Natural killer cell (primary cell): ENCODE results near the gene FAR2. TPM values are rescaled to one million over a fixed set of nuclear protein-coding genes. Genes with fewer than 3 reads are reported as not detected.

Source experiments
- ATAC-seq, 3 donors: fragments of 150-1000 bp in 2 of 3; fragments of 200-7000 bp in 1 of 3; cut with Tn5 transposase; 1 replicate in 1 of 3; 2 replicates in 2 of 3; pipeline ENCODE4 v1.10.0; 2021; ENCODE audit warnings: mild to moderate bottlenecking in 2 of 3, moderate library complexity in 2 of 3
- DNase-seq, 2 donors: peaks; one replicate each; pipeline versions ENCODE4 v3.0.0 to v3.0.0-alpha.2; 2013 to 2021; ENCODE audit warnings: mixed read lengths in 1 of 2
- H3K27ac ChIP-seq: one replicate; pipeline ENCODE4 v1.5.1; 2013; ENCODE audit warnings: mild to moderate bottlenecking, low read length
- H3K27me3 ChIP-seq: one replicate; pipeline ENCODE4 v1.6.1; 2013; ENCODE audit warnings: low read length; ENCODE audit not compliant: control insufficient read depth, insufficient read depth
- H3K36me3 ChIP-seq: one replicate; pipeline ENCODE4 v1.6.1; 2013; ENCODE audit warnings: low read length; ENCODE audit not compliant: control insufficient read depth, insufficient read depth
- H3K4me1 ChIP-seq: one replicate; pipeline ENCODE4 v1.6.1; 2013; ENCODE audit warnings: low read length; ENCODE audit not compliant: control insufficient read depth, insufficient read depth
- H3K4me3 ChIP-seq: one replicate; pipeline ENCODE4 v1.5.1; 2013; ENCODE audit warnings: low read length
- H3K9me3 ChIP-seq: one replicate; pipeline ENCODE4 v1.6.1; 2013; ENCODE audit warnings: low read length; ENCODE audit not compliant: control insufficient read depth, insufficient read depth
- H3K27ac Mint-ChIP-seq, 2 donors: one replicate each; pipeline ENCODE4 v1.8.0; 2022; ENCODE audit warnings: mild to moderate bottlenecking in 2 of 2, mixed read lengths in 2 of 2, moderate library complexity in 1 of 2
- H3K27me3 Mint-ChIP-seq, 2 donors: one replicate each; pipeline ENCODE4 v1.8.0; 2022; ENCODE audit warnings: low read depth in 2 of 2, mixed read lengths in 2 of 2
- H3K36me3 Mint-ChIP-seq: one replicate; pipeline ENCODE4 v1.8.0; 2022; ENCODE audit warnings: mixed read lengths
- H3K4me1 Mint-ChIP-seq, 2 donors: one replicate each; pipeline ENCODE4 v1.8.0; 2022; ENCODE audit warnings: mixed read lengths in 2 of 2
- H3K4me3 Mint-ChIP-seq: one replicate; pipeline ENCODE4 v1.8.0; 2022; ENCODE audit warnings: mild to moderate bottlenecking, moderate library complexity, mixed read lengths
- H3K9me3 Mint-ChIP-seq, 2 donors: one replicate each; pipeline ENCODE4 v1.8.0; 2022; ENCODE audit warnings: mixed read lengths in 2 of 2
- WGBS: methylation state at CpG from one replicate; pipeline ENCODE4 v1.1.7; 2013; ENCODE audit warnings: missing lambda C conversion rate; ENCODE audit not compliant: insufficient coverage; 5-methylcytosine and 5-hydroxymethylcytosine counted together
- intact Hi-C: fragments of 100-400 bp; cut with micrococcal nuclease; formaldehyde crosslinking; loops from one replicate; pipeline ENCODE4 v1.14.2; 2022
- total RNA-seq, 4 donors: library from RNA; stranded (reverse); fragments of 120-200 nt in 1 of 4; gene quantifications; one replicate each; pipeline versions ENCODE4 v1.2.3 to v1.2.4, GENCODE V29; 2013 to 2022
- TF ChIP-seq, protein P1 (sequence below): fragments of 200-600 bp; IDR thresholded peaks from one replicate; pipeline ENCODE4 v1.8.0; 2022; ENCODE audit warnings: antibody characterized with exemption

FAR2 gene
- total RNA-seq, 3 donors from 2014 or later (not counting 1 experiment from before 2014, with no cell fraction given) = 1.5 to 3.5 (median 1.7) TPM

DNA sequence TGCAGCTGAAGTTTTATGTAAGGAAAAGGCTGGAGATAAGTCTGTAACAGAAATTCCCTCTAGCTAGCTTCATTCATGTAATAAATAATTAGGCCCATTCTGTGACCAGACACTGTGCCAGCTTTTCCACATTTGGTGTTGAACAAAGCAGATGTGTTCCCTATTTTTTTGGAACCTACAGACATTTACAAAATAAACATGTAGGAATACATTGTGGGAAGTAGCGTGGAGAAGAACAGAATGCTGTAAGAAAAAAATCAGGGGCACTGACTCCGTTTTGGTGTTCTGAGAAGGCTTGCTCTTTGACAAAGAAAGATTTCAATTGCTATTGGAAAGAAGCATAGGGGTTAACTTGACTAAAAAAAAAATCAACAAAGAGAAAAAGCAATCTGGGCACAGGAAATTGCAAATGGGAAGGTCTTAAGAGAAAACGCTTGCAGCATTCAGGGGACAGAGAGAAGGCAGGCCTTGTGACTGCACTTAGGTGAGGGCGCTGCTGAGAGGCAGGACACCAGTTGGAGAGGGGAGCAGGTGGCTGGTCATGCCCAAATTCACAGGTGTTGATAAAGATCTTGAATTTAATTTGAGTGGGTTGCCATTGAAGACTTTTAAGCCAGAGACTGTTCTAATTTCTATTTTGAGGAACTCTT is 4.0 kb downstream of the FAR2 start:
- Mint-ChIP-seq H3K27me3 (peaks cover 0 to 5% of the 10 kb centered on the region in 2 donors), H3K27ac (no peak overlapping the region), H3K9me3 (no peaks in the 10 kb centered on the region), H3K4me3 (no peak overlapping the region), H3K36me3 (no peaks in the 10 kb centered on the region), H3K4me1 (peaks cover 12 to 17% of the 10 kb centered on the region in 2 donors)
- Histone ChIP-seq H3K27me3 (no peaks in the 10 kb centered on the region), H3K4me3 (no peak overlapping the region), H3K9me3 (no peaks in the 10 kb centered on the region), H3K4me1 (peaks cover 18% of the 10 kb centered on the region), H3K36me3 (no peaks in the 10 kb centered on the region), H3K27ac (no peak overlapping the region)
- ATAC-seq = no peak
- no peak for DNase-seq
- intact Hi-C loops = no loop called here
- TF ChIP-seq, protein P1, sequence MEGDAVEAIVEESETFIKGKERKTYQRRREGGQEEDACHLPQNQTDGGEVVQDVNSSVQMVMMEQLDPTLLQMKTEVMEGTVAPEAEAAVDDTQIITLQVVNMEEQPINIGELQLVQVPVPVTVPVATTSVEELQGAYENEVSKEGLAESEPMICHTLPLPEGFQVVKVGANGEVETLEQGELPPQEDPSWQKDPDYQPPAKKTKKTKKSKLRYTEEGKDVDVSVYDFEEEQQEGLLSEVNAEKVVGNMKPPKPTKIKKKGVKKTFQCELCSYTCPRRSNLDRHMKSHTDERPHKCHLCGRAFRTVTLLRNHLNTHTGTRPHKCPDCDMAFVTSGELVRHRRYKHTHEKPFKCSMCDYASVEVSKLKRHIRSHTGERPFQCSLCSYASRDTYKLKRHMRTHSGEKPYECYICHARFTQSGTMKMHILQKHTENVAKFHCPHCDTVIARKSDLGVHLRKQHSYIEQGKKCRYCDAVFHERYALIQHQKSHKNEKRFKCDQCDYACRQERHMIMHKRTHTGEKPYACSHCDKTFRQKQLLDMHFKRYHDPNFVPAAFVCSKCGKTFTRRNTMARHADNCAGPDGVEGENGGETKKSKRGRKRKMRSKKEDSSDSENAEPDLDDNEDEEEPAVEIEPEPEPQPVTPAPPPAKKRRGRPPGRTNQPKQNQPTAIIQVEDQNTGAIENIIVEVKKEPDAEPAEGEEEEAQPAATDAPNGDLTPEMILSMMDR = no peak
- 73% methylated on average over 4 of the region's 4 CpGs for WGBS

DNA sequence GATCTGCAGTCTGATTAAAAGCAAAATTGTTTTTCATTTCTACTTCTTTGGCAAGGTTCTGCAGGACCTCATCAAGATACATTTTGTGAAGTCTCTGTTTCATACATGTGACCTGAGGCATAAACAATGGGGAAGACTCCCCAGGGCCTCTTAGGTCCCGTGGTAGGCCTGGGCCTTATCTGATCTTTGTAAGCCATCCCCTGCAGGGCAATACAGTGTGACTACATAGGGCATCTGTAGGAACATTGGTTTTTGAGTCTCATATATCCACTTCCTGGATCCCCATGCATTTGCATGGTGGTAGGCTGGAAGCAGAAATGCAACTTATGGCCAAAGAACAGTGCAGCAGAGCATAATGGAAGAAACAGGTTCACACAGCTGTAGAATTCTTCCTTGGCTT is 6.0 kb downstream of the FAR2 start:
- Mint-ChIP-seq H3K27ac (no peak overlapping the region), H3K4me1 (peaks cover 6 to 11% of the 10 kb centered on the region in 2 donors)
- peaks cover under 1% of the 10 kb centered on the region for H3K4me1 ChIP-seq

DNA sequence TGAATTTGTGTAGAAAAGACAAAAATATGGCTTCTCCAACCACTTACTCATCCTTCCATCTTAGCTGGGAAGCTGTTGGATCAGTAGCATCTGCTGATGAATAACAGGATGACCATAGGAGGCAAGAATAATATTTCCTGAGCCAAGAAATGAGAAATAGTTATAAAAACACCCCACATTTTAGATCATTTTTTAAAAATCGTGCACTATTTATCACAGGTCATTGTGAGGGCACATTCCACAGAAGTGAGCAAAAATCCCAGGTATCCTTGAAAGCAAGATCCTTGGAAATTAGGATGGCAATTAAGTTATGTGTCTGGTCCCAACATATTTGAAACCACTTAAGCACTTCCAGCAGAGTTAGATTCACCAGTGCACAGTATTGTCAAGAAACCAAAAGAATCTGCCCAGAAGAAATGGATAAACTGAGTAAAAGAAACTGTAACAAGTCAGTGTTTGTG is 8.4 kb downstream of the FAR2 start:
- TF ChIP-seq, protein P1 = no peak
- DNase-seq = no peak
- intact Hi-C loops = no loop called here
- Histone ChIP-seq H3K27me3 (no peaks in the 10 kb centered on the region), H3K4me3 (no peak overlapping the region), H3K4me1 (no peaks in the 10 kb centered on the region), H3K9me3 (no peaks in the 10 kb centered on the region), H3K27ac (no peak overlapping the region), H3K36me3 (no peaks in the 10 kb centered on the region)
- H3K4me1 Mint-ChIP-seq = peaks cover 13 to 15% of the 10 kb centered on the region in 2 donors
- no peak for ATAC-seq
- no peak overlapping the region for H3K4me3 Mint-ChIP-seq
- no peaks in the 10 kb centered on the region for H3K36me3 Mint-ChIP-seq
- H3K27ac Mint-ChIP-seq = no peak overlapping the region
- no peaks in the 10 kb centered on the region for H3K9me3 Mint-ChIP-seq
- peaks cover 0 to 6% of the 10 kb centered on the region in 2 donors for H3K27me3 Mint-ChIP-seq
- 60% methylated on average over 1 of the region's 1 CpG for WGBS

More for the DNA sequence above, 6.0 kb downstream of the FAR2 start:
- no peak overlapping the region for H3K27ac ChIP-seq
- H3K36me3 ChIP-seq = no peaks in the 10 kb centered on the region
- no peaks in the 10 kb centered on the region for H3K36me3 Mint-ChIP-seq
- H3K9me3 Mint-ChIP-seq = no peaks in the 10 kb centered on the region
- WGBS = 60% methylated on average over 1 of the region's 1 CpG
- no peak overlapping the region for H3K4me3 ChIP-seq
- intact Hi-C loops = no loop called here
- peaks cover 3 to 6% of the 10 kb centered on the region in 2 donors for H3K27me3 Mint-ChIP-seq
- H3K9me3 ChIP-seq = no peaks in the 10 kb centered on the region
- H3K27me3 ChIP-seq = no peaks in the 10 kb centered on the region
- H3K4me3 Mint-ChIP-seq = no peak overlapping the region
- DNase-seq (no peak), ATAC-seq (no peak)
- TF ChIP-seq, protein P1 = no peak
